GM23248 (cell line): ENCODE measurements around the gene IL12RB1.

Experiments used
- EZH2 ChIP-seq: fragments of 200-600 bp; sonication (generic); IDR thresholded peaks from 2 replicates; pipeline ENCODE4 v1.6.1; 2018; ENCODE audit warnings: antibody characterized with exemption, mild to moderate bottlenecking; ENCODE audit not compliant: insufficient read depth, poor library complexity, severe bottlenecking
- EZH2phosphoT487 ChIP-seq: fragments of 200-600 bp; sonication (generic); IDR thresholded peaks from 2 replicates; pipeline ENCODE4 v1.6.1; 2018; ENCODE audit warnings: antibody characterized with exemption, moderate library complexity, mild to moderate bottlenecking, low read depth; ENCODE audit not compliant: insufficient read depth

DNA sequence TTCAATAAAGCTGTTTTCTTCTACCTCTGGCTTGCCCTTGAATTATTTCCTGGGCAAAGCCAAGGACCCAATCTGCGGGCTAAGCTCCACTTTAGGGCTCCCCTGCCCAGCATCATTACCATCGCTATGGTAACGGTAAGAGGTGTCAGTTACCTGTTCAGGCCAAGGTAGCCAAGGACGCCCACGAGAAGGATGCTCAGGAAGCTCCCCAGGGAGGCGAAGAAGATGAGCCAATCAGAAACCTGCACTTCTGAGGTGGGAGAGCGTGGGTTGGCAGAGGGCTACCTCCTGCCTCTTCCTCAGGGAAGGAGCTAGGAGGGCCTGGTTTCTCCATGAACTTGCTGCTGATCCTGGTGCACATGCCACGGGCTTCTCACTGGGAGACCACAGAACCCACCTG, 24.7 kb downstream of the IL12RB1 start:
- TF ChIP-seq EZH2 (no peak), EZH2phosphoT487 (no peak)
